Activated naive CD4-positive, alpha-beta T cell treated with anti-CD3 and anti-CD28 coated beads, Interleukin-2, amount 50 U/mL, for 16 hours (primary cell): ENCODE results near the gene ADRA1B.
"Not testable (repeated sequence)": the region's sequence is repeated elsewhere in the genome, so short reads cannot be mapped to it uniquely, and the experiment has no call there.

Experiments used
- DNase-seq: peaks from one replicate; pipeline ENCODE4 v3.0.0-alpha.2; 2020

The ADRA1B gene

GRCh38 chr5:159933531-159934485 lies 17.5 kb downstream of the ADRA1B start:
- no peak for DNase-seq

DNA sequence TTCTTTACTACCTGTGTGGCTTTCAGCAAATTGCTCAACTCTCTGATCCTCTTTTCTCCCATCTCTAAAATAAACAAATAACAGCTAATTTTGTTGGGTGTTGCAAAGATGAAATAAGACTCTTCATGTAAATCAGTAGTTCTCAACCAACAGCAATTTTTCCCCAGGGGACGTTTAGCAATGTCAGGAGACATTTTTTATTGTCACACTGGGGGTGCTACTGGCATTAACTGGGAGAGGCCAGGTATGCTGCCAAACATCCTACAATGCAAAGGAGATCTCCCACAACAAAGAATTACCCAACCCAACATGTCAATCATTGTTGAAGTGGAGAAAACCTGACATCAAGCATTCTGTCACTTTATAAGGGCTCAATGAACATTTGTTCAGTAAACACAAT lies 19.7 kb downstream of the ADRA1B start:
- DNase-seq: no peak

DNA sequence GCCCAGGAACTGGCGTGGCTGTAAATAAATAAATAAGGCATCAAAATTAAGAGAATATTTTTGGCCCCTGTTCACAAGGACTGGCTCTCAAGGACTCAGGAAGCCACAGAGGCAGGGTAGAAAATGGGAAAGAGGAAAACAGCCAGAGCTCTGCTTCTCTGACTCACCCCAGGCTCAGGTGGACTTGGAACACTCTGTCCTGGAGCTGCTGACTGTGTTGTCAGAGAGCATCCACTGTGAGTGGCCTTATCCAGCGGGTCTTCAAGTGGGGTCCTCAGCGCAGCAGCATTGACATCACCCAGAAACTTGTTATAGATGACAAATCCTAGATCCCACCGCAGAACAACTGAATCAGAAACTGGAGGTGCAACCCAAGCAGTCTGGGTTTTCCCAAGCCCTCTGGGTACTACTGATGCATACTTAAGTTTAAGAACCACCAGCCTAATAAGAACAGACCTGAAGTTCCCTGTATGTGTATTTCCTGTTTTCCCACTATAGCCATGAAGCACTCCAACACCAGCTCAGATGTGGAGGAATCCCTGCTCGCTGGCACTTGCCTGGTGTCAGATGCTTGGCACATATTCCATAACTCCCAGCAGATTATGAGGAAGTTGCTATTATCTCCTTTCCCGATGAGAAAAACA lies 20.5 kb downstream of the ADRA1B start:
- DNase-seq: no peak

DNA sequence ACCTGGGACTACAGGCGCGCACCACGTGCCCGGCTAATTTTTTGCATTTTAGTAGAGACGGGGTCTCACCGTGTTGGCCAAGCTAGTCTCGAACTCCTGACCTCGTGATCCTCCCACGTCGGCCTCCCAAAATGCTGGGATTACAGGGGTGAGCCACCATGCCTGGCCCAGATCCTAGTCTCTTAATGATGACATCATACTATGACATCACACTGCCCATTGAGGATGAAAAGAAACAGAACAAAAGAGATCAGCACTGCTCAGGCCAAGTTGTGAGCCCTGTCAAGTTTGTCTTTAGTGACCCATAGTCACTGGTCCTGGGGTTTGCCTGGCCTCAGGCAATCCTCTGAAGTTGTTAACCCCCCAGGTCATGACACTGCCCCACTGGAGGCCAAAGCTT lies 21.3 kb downstream of the ADRA1B start:
- no peak for DNase-seq

DNA sequence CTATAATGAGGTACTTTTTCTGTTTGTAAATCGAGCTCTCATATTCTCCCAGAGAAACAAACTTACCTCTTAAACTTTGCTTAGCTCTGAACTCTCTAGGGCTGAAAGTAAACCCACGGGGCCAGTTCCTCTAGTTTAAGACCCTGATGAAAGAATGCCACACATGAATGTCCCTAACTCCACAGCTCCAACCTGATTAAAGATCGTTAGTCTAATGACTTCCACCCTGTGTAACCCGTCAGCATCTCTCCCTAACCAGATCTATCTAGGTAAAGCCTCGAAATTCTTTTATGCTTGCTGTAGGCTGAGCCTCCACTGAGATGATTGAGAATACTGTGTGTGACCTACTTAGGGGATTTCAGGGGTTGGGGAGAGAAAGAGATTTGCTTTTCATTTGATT lies 27.0 kb downstream of the ADRA1B start:
- no peak for DNase-seq

GRCh38 chr5:159944056-159944600 lies 27.8 kb downstream of the ADRA1B start:
- no peak for DNase-seq

DNA sequence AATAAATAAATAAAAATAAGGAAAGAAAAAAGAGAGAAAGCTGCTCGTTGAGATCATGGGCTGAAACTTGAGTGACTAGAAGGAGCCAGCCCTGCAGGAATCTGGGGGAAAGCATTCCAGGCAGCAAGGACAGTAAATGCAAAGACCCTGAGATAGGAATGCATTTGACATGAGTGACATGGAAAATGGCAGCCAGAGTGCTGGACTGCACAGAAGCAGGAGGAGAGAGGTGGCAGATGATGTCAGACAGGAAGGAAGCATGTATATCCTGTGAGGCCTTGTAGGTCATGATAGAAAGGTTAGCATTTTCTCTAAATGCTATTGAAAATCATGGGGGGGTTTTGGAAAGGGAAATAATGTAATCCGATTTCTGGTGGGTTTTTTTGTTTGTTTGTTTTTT lies 29.1 kb downstream of the ADRA1B start:
- DNase-seq: no peak

DNA sequence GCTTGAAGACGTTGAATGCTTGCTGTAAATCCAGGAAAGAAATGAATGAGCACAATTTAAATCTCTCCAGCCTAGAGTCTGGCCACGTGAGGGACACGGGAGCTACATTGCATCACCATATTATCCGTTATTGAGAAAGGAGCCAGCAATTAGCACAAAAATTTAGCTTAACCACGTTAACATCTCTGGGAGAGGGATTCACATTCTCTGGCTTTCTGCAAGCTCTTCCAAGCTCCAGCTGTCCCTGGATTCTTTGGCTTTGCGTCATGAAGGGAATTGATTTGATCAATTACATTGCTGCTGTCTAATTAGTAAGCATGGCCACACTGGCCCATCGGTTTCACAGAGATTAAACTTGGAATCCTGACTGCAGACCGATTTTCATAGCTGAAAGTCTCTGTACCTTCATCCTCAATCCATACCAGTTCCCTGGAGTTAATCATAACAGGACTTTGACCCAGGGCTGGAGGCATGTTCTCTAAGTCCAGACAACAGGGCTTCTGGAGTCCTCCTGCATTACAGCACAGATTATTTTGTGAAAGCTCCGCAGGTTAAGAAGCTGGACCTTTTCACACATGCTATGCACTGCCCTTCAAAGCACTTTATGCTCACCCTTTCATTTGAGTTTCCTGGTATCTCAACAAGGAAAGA lies 31.6 kb downstream of the ADRA1B start:
- DNase-seq: no peak

- DNase-seq: no peak
Observed at GRCh38 chr5:159951387-159951786, 35.1 kb downstream of the ADRA1B start.

DNA sequence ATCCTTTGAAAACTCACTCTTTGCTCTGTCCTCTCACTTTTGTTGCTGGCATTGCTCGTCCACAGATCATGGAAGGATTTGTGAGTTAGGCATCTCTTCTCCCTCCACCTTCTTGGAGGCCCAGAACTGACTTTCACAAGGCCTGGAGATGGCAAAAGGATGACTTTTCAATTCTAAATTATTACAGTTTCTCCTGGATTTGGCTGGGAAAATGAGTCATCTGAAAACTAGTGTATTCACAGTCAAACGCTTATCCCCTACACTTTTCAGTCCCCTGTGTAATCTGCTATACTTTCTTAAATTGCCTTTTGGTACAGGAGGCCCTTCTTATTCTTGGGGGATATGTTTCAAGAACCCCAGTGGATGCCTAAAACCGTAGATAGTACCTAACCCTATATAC lies 35.6 kb downstream of the ADRA1B start:
- no peak for DNase-seq

GRCh38 chr5:159953609-159954008 lies 37.3 kb downstream of the ADRA1B start:
- DNase-seq: no peak

- DNase-seq: no peak
Observed at GRCh38 chr5:159955056-159955624, 38.9 kb downstream of the ADRA1B start.

DNA sequence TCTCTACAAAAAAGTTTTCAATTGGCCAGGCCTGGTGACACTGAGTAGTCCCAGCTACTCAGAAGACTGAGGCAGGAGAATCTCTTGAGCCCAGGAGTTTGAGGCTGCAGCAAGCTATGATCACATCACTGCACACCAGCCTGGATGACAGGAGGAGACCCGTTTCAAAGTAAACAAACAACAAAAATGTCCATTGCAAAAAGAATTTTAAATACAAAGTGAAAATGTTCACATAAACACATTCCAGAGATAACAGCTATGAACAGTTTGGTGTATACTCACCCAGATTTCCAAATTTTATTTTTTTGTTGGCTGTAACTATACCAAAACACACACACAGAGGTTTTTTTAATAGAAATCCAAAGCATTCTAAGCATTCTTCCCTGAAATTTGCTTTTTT lies 39.8 kb downstream of the ADRA1B start:
- DNase-seq: no peak

GRCh38 chr5:159961176-159962160 lies 45.2 kb downstream of the ADRA1B start:
- no peak for DNase-seq

- no peak for DNase-seq
Observed at GRCh38 chr5:159962214-159962613, 45.9 kb downstream of the ADRA1B start.

GRCh38 chr5:159963935-159964334 lies 47.7 kb downstream of the ADRA1B start:
- DNase-seq: no peak

- DNase-seq: peak; percentile 30
Observed at GRCh38 chr5:159965031-159965837, 49.0 kb downstream of the ADRA1B start.

- DNase-seq: not testable (repeated sequence)
Observed at GRCh38 chr5:159965838-159966128, 49.5 kb downstream of the ADRA1B start.

GRCh38 chr5:159969966-159970365 lies 53.7 kb downstream of the ADRA1B start:
- no peak for DNase-seq

- no peak for DNase-seq
Observed at GRCh38 chr5:159971038-159971437, 54.8 kb downstream of the ADRA1B start.

DNA sequence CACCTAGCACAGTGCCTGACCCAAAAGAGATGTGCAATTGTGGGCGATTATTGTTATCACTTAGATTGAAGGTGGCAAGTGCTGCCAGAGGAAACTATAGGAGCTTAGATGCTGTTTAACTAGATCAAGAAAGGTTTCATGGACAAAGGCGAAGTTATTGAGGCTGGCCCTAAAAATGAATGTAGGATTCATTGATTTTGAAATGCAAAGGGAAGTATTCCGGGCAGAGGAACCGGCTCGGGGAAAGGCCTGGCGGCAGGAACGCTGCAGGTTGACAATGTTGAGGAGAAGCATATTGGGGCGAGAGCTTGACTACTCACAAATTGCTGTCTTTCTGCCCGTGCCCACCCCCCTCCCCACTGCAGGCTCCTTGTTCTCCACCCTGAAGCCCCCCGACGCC lies 55.2 kb downstream of the ADRA1B start:
- no peak for DNase-seq
